OCI-LY1 (cell line): ENCODE results near the gene PRAME.
"Not testable (repeated sequence)": the region's sequence is repeated elsewhere in the genome, so short reads cannot be mapped to it uniquely, and the experiment has no call there.

Experiments used
- H2AFZ ChIP-seq: fragments of 200-600 bp; sonication (generic), shearing (Covaris generic); 2 replicates; pipeline ENCODE4 v1.6.0; 2014; ENCODE audit warnings: antibody characterized with exemption, mild to moderate bottlenecking, low read length
- H3F3A ChIP-seq: fragments of 200-600 bp; sonication (generic), shearing (Covaris generic); 2 replicates; pipeline ENCODE4 v1.6.0; 2014; ENCODE audit warnings: mild to moderate bottlenecking, antibody characterized with exemption, low read length, moderate library complexity; ENCODE audit not compliant: insufficient read depth
- H3K27ac ChIP-seq: fragments of 200-600 bp; sonication (generic); 2 replicates; pipeline ENCODE4 v1.5.1; 2014; ENCODE audit warnings: low read length, mixed run types, mild to moderate bottlenecking, low read depth; ENCODE audit not compliant: poor library complexity, severe bottlenecking
- H3K27me3 ChIP-seq: fragments of 200-600 bp; sonication (generic); 2 replicates; pipeline ENCODE4 v1.6.0; 2014; ENCODE audit warnings: antibody characterized with exemption, mild to moderate bottlenecking, low read length, moderate library complexity; ENCODE audit not compliant: insufficient read depth
- H3K36me3 ChIP-seq: fragments of 200-600 bp; sonication (generic); 2 replicates; pipeline ENCODE4 v1.6.1; 2014; ENCODE audit warnings: mild to moderate bottlenecking, antibody characterized with exemption, low read length, moderate library complexity, mixed read lengths; ENCODE audit not compliant: insufficient read depth
- H3K4me1 ChIP-seq: fragments of 200-600 bp; sonication (generic); 2 replicates; pipeline ENCODE4 v1.5.1; 2014; ENCODE audit warnings: mild to moderate bottlenecking, low read length, moderate library complexity; ENCODE audit not compliant: insufficient read depth, severe bottlenecking
- H3K4me2 ChIP-seq: fragments of 200-600 bp; sonication (generic), shearing (Covaris generic); 2 replicates; pipeline ENCODE4 v1.6.1; 2014; ENCODE audit warnings: low read length
- H3K4me3 ChIP-seq: fragments of 200-600 bp; sonication (generic); 2 replicates; pipeline ENCODE4 v1.5.1; 2014; ENCODE audit warnings: low read length, low read depth, mild to moderate bottlenecking, mixed read lengths; ENCODE audit not compliant: poor library complexity, severe bottlenecking
- H3K79me2 ChIP-seq: fragments of 200-600 bp; shearing (Covaris generic); 2 replicates; pipeline ENCODE4 v1.6.1; 2016; ENCODE audit warnings: mixed run types, low read length, mixed read lengths; ENCODE audit not compliant: insufficient read depth
- H3K9ac ChIP-seq: fragments of 200-600 bp; sonication (generic), shearing (Covaris generic); 2 replicates; pipeline ENCODE4 v1.6.1; 2014; ENCODE audit warnings: mild to moderate bottlenecking, low read length, mixed read lengths
- H3K9me2 ChIP-seq: fragments of 200-600 bp; sonication (generic), shearing (Covaris generic); 2 replicates; pipeline ENCODE4 v1.6.1; 2014; ENCODE audit warnings: low read depth, mild to moderate bottlenecking, low read length, mixed read lengths
- H3K9me3 ChIP-seq: fragments of 200-600 bp; shearing (Covaris generic); 2 replicates; pipeline ENCODE4 v1.6.1; 2014; ENCODE audit warnings: low read length, mixed read lengths
- H4K20me1 ChIP-seq: fragments of 200-600 bp; sonication (generic), shearing (Covaris generic); 2 replicates; pipeline ENCODE4 v1.6.0; 2016; ENCODE audit warnings: mild to moderate bottlenecking, low read length; ENCODE audit not compliant: insufficient read depth
- CTCF ChIP-seq: fragments of 200-600 bp; sonication (generic), shearing (Covaris generic); IDR thresholded peaks from 2 replicates; pipeline ENCODE4 v1.5.1; 2017; ENCODE audit warnings: mild to moderate bottlenecking, antibody characterized with exemption, low read length, moderate library complexity, mixed read lengths
- EZH2 ChIP-seq: fragments of 200-600 bp; sonication (generic), shearing (Covaris generic); IDR thresholded peaks from 2 replicates; pipeline ENCODE4 v1.8.0; 2017; ENCODE audit warnings: borderline replicate concordance, mixed run types, mild to moderate bottlenecking, antibody characterized with exemption, low read length, moderate library complexity, mixed read lengths

PRAME gene

GRCh38 chr22:22519591-22519990, 39.5 kb downstream of the PRAME start:
- TF ChIP-seq EZH2 (no peak), CTCF (no peak)
- Histone ChIP-seq H3K9me2 (no peaks in the 10 kb centered on the region), H3K4me2 (no peak overlapping the region), H3K9me3 (no peaks in the 10 kb centered on the region), H2AFZ (no peak overlapping the region), H3K27me3 (peaks cover 9% of the 10 kb centered on the region; the same call in 1 of the 2 replicates), H3K36me3 (no peaks in the 10 kb centered on the region; the same call in 1 of the 2 replicates), H3K9ac (no peak overlapping the region), H4K20me1 (no peaks in the 10 kb centered on the region), H3F3A (no peaks in the 10 kb centered on the region), H3K4me1 (peaks cover 14% of the 10 kb centered on the region), H3K27ac (no peak overlapping the region), H3K79me2 (no peaks in the 10 kb centered on the region), H3K4me3 (no peak overlapping the region)

- H3K9ac ChIP-seq = no peak overlapping the region
- no peak overlapping the region for H3K4me3 ChIP-seq
- H4K20me1 ChIP-seq = no peaks in the 10 kb centered on the region
- no peaks in the 10 kb centered on the region for H3K36me3 ChIP-seq
- no peak for TF ChIP-seq EZH2
- no peak for TF ChIP-seq CTCF
- no peaks in the 10 kb centered on the region for H3F3A ChIP-seq
- no peak overlapping the region for H2AFZ ChIP-seq
- H3K27ac ChIP-seq = no peak overlapping the region
- no peak overlapping the region for H3K4me2 ChIP-seq
- no peaks in the 10 kb centered on the region for H3K9me3 ChIP-seq
- H3K27me3 ChIP-seq = no peaks in the 10 kb centered on the region
- H3K79me2 ChIP-seq = no peaks in the 10 kb centered on the region
- no peaks in the 10 kb centered on the region for H3K9me2 ChIP-seq
- H3K4me1 ChIP-seq = peaks cover 14% of the 10 kb centered on the region
These were observed 42.1 kb downstream of the PRAME start for GRCh38 chr22:22516992-22517391.

DNA sequence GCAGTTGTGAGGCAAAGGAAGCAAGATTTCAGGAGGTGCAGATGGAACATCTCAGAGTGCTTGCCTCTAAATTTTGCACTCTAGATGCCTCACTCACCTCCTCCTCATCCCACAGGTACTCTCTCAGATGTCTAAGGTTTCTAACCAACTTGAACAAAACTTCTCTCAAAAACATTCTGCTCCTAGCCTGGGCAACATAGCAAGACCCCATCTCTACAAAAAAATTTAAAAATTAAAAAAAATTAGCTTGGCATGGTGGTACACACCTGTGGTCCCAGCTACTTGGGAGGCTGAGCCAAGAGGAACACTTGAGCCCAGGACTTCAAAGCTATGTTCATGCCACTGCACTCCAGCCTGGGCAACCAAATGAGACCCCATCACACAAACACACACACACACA, 43.2 kb downstream of the PRAME start:
- H3K79me2 ChIP-seq = no peaks in the 10 kb centered on the region
- no peaks in the 10 kb centered on the region for H3K9me2 ChIP-seq
- H3F3A ChIP-seq = no peaks in the 10 kb centered on the region
- no peak overlapping the region for H2AFZ ChIP-seq
- no peak overlapping the region for H3K27ac ChIP-seq
- no peak overlapping the region for H3K9ac ChIP-seq
- H3K4me1 ChIP-seq = peaks cover 5% of the 10 kb centered on the region
- no peaks in the 10 kb centered on the region for H3K9me3 ChIP-seq
- no peak overlapping the region for H3K4me2 ChIP-seq
- H4K20me1 ChIP-seq = no peaks in the 10 kb centered on the region
- no peaks in the 10 kb centered on the region for H3K36me3 ChIP-seq
- TF ChIP-seq CTCF (no peak), EZH2 (no peak)
- no peak overlapping the region for H3K4me3 ChIP-seq
- no peaks in the 10 kb centered on the region for H3K27me3 ChIP-seq

DNA sequence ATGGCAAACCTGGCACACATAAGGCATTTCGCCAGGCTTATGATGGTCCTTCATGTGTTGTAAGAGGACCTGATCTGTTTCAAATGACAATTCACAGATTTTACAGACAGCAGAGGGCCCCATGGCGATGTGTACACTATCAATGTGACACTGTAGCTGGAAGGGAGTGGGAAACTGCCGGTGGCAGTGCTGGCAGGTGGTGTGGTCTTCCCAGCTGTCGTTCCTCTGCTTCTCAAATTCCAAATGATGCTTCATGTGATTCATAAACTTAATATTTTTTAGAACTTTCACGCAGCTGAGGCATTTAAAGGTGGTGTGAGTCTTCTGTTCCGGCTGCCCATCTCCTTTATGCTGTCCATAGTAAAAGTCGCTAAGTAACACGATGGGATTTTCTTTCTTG, 44.6 kb downstream of the PRAME start:
- not testable (repeated sequence) for H3K27me3 ChIP-seq, H3K36me3 ChIP-seq, H3K4me1 ChIP-seq, H3K4me3 ChIP-seq, H3K4me2 ChIP-seq, H4K20me1 ChIP-seq, H3K27ac ChIP-seq, H3F3A ChIP-seq, H3K9ac ChIP-seq, H2AFZ ChIP-seq, H3K79me2 ChIP-seq, H3K9me3 ChIP-seq, H3K9me2 ChIP-seq
